ENCODE results near the gene CCDC50.

- TF ChIP-seq CTCF (IDR thresholded peaks at IDR 0.05; ENCODE audit: insufficient read depth, low read length, poor library complexity, severe bottlenecking) (no peak), EZH2phosphoT487 (conservative IDR thresholded peaks at IDR 0.05; ENCODE audit: low read length) (no peak)
Measured at GRCh38 chr3:191376516-191377141, 47.4 kb downstream of the CCDC50 start.

Measured in SU-DHL-6 (cell line).